SH-SY5Y (cell line): ENCODE results near the gene TSPAN18.

Experiments
- GATA2 ChIP-seq: IDR thresholded peaks from 2 replicates; pipeline ENCODE4 v1.6.1; 2011; ENCODE audit warnings: mild to moderate bottlenecking, low read depth, low read length
- GATA3 ChIP-seq: IDR thresholded peaks from 2 replicates; pipeline ENCODE4 v1.6.1; 2011; ENCODE audit warnings: low read depth, mild to moderate bottlenecking, low read length, moderate library complexity

The TSPAN18 gene

GRCh38 chr11:44863231-44863630 is 136.5 kb downstream of the TSPAN18 start:
- TF ChIP-seq GATA2 = no peak
- TF ChIP-seq GATA3 = no peak

DNA sequence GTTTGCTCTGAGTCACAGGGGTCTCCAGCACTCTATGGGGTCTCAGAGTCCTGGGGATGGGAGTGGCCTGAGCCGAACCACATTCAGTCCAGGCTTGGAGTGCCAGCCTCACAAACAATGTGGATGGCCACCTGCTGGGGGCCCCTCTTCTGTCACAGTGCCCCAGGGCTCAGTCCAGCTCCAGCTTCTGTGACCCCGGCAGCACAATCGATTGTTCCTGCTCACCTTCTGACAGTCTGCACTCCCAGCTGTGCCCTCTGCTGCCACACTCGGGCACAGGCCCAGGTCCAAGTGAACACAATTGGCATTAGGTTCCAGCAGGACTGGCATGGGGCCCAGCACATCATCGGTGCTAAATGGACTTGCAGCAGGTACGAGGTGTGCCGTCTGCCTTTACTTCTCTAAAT is 139.1 kb downstream of the TSPAN18 start:
- TF ChIP-seq GATA3 = no peak
- TF ChIP-seq GATA2 = no peak

- TF ChIP-seq GATA2 (no peak), GATA3 (no peak)
Observed at GRCh38 chr11:44866286-44866685, 139.5 kb downstream of the TSPAN18 start.

DNA sequence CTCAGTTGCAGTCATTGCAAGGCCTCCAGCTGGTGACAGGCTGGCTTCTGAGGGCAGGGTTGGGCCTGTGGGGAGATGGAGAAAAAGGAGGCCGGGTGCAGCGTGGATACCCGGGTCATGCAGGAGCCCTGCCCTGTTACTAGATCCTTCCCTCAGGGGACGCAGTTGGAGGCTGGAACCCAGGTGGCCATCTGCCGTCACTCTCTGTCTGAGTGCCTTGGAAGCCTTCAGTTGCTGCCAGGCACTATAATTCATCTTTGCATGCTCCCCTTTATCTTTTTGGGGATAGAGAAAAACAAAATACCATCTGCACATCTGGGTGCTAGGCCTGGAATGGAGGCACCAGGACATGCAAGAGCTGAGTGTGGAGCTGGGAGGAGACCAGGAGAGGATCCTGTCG is 141.3 kb downstream of the TSPAN18 start:
- TF ChIP-seq GATA2 (peak; percentile 66), GATA3 (no peak)

- TF ChIP-seq GATA2 (no peak), GATA3 (no peak)
Observed at GRCh38 chr11:44868455-44869421, 142.0 kb downstream of the TSPAN18 start.

GRCh38 chr11:44870181-44870580 is 143.4 kb downstream of the TSPAN18 start:
- TF ChIP-seq GATA2 (no peak), GATA3 (no peak)

DNA sequence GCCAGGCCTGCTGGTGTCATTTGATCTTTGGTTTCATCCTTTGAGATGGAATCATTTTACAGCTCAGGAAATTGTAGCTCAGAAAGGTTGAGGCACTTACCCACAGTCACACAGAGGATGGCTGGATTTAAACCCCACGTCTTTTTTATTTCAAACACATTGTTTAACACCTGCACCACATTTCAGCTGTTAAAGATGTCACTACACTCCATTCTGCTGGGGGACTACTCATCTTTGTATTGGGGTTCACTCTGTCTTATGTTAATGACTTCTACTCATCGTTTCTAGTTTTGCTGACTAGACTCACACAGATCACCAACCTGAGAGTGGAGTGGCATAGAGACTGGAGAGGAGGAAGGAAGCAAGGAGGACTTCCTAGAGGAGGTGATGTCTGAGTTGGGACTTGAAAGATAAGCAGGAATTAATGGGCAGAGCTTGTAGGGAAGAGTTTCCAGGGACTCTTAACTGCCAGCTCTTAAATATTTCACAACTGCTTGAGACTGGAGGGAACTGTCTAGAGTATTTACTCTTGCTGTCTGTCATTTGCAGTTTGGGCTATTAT is 143.9 kb downstream of the TSPAN18 start:
- TF ChIP-seq GATA2 (no peak), GATA3 (no peak)

- TF ChIP-seq GATA2 (no peak), GATA3 (no peak)
Observed at GRCh38 chr11:44872556-44872955, 145.8 kb downstream of the TSPAN18 start.

DNA sequence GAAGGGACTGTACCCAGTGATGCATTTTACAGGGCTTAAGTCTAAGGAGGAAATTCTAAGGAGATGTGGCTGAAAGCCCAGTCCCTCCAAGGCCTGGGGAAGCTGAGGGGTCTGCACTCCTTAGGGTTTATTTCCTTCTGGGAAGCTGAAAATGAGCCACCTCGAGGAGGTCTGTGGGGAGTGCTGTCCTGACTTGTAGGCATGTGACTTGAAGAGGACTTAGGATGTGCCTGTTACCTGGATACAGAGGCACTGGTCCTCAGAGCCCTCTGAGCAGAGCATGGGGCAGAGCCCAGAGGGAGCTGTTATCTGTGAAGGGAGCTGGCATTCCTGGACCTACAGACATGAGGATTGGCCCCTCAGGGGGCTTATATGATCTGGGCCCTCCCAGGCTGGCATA is 146.8 kb downstream of the TSPAN18 start:
- TF ChIP-seq GATA2 (no peak), GATA3 (no peak)

DNA sequence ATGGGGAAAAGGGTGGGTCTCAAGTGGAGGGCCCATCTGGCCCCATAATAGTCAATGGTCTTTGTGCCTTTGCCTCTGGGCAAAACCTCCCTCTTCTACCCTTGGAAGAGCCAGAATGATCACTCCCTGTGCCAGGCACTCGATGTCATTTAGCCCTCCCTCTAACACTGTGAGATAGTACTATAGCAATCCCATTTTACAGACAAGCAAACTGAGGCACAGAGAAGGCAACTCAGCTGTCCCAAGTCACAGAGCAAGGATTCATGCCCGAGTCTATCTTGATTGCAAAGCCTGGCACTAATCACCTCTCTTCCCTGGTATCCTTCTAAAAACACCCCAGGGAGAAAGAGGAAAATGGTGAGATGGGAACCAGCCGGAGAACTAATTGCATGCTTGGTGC is 147.5 kb downstream of the TSPAN18 start:
- TF ChIP-seq GATA2 (no peak), GATA3 (no peak)

DNA sequence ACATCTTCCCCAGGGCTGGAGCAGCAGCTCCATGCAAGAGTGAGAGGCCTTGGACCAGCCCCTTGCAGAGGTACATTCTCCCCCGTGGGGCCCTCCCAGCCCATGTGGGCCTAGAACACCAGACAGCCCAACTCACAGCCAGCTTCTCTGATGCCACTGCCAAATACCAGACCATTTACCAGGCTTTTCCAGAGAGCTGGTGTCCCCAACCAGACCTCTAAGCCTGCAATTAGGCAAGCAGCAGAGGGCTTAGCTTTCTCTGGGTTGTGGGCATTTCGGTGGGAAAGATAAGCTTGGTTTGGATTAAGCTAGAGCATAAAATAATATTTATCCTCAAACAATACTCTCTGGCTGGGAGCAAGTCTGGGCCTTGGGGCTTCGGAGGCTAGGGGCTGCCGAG is 148.3 kb downstream of the TSPAN18 start:
- no peak for TF ChIP-seq GATA2
- no peak for TF ChIP-seq GATA3

GRCh38 chr11:44876194-44876723 is 149.5 kb downstream of the TSPAN18 start:
- TF ChIP-seq GATA2 = no peak

DNA sequence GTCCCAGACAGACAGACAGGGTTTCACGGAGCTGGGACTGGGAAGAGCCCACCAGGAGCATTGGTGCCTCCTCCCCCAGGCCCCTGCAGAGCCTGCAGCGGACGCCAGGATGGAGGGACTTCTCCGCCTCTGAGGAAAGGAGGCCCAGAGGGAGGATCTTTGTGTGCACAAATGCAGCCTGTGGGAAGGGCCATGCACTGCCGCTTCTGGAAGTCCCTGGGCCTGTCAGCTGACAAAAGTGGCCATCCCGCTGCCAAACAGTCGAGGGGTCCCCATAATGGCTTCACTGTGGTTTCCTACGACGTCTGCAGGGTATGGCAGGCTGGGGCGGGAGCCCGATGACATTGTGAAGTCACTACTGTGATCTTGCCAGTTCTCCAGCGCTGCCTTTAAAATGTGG is 150.1 kb downstream of the TSPAN18 start:
- TF ChIP-seq GATA2 (no peak), GATA3 (no peak)

DNA sequence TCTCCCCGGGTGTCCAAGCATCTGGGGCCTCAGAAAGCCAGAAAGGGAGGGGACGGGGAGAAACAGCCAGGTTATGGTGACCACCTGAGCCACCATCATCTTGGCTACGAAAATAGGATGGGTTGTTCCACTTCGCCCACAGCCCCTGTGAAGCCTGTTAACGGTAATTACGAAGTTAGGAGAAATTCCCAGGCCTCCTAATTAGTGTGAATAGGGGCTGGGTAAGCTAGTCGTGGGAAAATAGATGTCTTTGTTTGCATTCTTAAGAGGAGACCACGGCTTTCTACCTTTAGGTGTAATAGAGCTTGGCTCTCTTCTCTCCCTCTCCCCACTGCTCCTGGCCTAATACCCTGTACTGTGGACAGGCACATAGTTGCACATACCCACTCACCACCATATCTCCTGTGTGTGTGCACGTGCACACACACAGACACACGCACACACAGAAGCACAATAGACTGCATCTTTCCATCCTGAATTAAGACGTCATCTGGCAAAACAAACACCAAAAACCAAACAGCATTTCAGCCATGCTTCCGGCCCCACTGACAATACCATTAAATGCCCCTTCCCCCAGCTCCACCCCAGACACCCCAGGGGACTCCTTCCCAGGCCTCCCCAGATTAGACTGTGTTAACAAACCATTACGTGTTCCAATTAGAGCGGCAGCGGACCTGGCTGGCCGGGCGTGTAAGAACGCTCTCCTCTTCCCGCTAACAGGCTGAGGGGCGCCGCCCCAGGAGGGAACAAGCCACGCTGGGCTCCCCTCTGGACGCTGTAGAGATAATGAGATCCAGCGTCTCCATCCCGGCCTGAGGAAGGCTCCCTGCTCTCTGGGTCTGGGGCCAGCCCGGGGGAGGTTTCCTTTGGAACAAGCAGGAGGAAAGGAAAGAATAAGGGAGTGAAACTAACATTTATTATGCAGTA is 151.1 kb downstream of the TSPAN18 start:
- TF ChIP-seq GATA2 = no peak
- TF ChIP-seq GATA3 = no peak
